Activated T-cell treated with anti-CD3 and anti-CD28 coated beads for 4 hours (primary cell): ENCODE results near the gene ELAVL1.
A peak's percentile ranks its signal among the peaks of the same experiment; 100 is the strongest.
"Not testable (repeated sequence)": the region's sequence is repeated elsewhere in the genome, so short reads cannot be mapped to it uniquely, and the experiment has no call there.

Experiments
- DNase-seq: peaks from one replicate; pipeline ENCODE4 v3.0.0-alpha.2; 2020

Gene ELAVL1

DNA sequence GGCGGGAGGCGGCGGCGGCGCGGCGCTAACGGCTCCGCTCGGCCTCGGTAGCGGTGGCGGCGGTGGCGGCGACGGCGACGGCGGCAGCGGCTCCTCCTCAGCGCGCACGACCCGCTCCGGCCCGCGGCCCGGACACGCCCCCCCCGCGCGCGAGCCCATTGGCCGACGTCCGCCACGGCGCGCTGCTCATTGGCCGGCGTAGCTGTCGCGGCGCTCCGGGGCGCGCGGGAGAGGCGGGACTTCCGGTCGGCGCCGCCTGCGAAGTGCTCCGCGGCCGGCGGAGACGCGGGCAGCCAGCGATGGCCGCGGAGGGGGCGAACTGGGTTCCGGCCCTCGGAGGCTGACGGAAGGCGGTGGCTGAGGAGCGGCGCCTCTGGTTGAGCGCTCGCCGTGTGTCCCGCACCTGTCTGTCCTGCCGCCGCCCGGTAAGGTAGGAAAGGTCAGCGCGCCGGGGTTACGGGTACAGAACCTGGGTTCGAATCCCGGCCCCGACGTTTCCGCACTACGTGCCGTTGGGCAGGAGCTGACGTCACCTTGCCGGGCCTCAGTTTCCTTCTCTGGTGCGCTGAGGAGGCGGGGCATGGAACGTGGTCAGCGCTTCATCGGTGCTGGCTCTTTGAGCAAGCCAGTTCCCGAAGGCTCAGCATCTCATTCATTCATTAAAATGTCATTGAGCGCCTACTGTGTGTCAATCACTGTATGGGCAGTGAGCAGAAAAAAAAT is at the start of gene ELAVL1:
Gene ELAVL1, minus strand, starts transcription at position 108 of the 723 bp plus-strand sequence. CDS start 13,826 bp downstream, outside the sequence.
- peak; percentile 78 for DNase-seq

DNA sequence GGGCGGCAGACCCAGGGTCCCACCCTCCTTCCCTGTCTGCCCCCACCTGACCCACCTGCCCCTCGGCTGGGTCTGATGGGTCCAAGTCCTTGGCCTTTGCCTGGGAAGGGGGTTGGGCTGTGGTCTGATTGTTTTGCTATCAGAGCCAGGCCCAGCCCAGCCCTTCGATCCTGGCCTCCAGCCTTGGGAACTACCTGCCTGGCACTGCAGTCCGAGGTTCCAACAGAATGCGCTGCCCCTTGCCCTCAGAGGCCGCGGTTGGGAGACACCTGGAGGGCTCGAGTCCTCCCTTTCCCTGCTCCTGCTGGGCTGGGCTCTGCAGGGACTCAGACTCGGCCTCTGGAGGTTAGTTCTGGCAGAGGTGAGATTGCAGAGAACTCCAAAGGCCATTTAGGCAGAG is 48.7 kb upstream of the ELAVL1 start:
- DNase-seq, result no peak

DNA sequence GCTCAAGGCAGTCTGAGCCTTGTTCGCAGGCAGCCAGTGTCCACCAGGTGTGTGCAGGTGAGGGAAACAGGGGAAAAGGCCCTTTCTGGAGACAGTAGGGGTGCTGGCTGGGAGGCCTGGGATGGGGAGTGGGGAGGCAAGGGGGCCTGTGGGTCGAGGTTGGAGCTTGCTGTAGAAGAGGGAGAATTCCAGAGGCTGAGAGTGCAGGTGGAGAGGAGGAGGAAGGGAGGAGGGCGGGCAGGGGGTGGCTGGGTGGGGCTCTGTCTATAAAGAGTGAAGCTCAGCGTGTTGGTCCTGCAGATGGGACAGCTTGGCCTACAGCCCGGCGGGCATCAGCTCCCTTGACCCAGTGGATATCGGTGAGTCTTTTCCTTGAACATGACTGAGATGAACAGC is 47.0 kb upstream of the ELAVL1 start, which contains the start of gene CCL25:
Gene CCL25, plus strand, starts transcription at position 297 of the 396 bp plus-strand sequence. CDS start 290 bp downstream, outside the sequence.
- no peak for DNase-seq

DNA sequence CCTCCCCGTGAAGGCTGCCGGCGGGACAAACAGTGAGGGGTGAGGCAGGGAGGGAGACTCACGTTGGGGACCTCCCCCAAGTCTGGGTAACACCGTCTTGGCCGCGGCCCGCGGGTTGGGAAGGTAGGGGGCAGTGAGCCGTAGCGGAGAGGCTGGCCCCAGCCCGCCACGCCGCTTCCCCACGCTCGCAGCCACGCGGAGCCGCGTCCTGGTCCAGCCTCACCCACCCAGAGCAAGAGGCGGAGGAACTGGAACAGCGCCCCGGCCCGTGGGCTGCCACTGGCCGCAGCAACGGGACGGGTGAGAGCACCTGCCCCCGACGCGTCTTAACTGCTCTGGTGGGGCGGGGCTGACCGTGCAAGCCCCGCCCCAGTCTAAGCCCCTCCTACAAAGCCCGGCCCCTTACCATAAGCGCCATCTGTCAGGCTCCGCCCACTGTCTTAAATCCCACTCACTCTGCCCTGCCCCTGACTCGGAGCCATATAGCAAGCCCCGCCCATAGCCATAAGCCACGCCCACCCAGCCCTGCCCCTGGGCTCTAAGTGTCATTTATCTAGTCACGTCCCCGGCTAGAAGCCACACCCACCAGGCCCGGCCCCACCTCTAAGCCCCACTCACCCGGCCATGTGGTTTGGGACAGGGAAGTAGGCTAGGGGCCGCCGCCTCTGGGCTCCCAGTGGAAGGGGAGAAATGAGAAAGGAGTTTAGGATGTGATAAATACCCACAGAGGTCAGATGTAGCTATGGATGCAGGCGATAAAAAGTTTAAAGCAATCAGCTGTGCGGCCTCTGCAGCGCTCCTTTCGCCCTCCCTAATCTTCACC is 45.0 kb upstream of the ELAVL1 start:
- DNase-seq, result peak; percentile 80

DNA sequence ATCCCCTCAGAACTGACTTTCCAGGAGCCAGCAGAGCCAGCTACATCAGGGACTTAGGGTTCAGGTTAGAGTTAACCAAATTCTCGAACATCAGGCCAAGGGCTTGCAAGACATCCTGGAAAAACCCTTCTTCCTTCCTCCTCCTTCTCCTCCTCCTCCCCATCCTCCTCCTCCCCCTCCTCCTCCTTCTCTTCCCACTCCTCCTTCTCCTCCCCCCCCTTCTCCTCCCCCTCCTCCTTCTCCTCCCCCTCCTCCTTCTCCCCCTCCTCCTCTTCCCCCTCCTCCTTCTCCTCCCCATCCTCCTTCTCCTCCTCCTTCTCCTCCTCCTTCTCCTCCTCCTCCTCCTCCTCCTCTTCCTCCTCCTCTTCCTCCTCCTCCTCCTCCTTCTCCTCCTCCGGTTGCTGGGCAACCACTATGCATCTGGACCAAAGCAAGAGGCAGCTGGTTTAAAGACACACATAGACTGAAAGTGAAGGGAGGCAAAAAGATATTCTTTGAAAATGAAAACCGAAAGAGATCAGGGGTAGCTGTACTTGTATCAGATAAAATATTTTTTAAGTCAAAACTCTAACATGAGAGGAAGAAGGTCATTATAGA is 41.2 kb upstream of the ELAVL1 start:
- no peak for DNase-seq

DNA sequence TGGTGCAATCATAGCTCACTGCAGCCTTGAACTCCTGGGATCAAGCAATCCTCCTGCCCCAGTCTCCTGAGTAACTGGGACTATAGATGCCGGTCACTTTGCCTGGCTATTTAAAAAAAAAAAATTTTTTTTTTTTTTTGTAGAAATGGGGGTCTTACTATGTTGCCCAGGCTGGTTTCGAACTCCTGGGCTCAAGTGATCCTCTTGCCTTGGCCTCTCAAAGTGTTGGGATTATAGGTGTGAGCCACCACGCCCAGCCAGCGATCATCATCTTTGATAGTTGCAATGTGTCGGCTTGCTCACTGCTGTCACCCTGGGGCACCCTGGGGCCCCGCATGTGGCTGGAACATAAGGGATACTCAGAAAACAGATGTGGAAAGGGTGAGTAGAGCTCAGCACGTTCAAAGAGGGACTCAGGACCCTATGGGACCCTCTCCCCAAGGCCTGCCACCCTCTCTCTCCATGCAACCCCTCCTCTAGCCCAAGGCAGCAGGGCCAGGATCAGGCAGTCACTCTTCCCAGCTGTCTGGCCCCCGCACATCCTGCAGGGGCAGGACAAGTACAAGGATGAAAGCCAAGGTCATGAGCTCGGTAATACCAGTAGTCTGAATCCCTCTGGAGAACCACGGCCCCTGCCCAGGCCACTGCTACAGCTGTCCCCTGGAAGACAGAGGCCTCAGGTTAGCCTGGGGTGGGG is 40.6 kb upstream of the ELAVL1 start:
- no peak for DNase-seq

DNA sequence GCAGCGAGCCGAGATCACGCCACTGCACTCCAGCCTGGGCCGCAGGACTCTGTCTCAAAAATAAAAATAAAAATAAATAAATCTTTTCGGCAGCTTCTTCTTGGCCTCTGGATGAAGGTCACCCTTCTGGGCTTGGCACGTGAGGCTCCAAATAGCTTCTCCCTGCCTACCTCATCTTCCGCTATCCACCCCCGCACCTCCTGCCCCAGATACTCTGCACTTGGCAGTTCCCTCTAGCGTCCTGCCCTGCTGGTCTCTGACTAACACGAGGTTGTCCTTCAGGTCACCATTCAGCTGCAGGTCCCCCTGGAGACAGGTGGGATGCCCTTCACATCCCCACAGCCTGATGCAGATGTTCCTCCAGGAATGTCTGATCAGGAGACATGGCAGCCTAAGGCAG is 38.6 kb upstream of the ELAVL1 start:
- DNase-seq, result no peak

- DNase-seq, result no peak
Observed at GRCh38 chr19:8042900-8043299, 37.5 kb upstream of the ELAVL1 start.

DNA sequence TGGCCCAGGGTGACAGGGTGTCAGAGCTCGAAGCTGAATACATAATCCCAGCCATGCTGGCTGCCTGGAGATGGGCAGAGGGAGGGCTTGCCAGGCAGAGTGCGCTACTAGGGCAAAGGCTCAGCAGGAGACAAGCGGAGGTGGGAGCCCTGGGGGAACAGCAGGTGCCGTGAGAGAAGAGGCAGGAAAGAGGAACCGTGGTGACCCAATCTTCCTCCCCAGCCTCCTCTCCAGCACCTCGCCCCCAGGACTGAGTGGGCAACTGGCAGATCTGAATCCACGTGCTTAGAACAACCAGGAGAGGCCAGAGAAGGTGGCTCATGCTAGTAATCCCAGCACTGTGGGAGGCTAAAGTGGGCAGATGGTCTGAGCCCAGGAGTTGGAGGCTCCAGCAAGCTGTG is 36.1 kb upstream of the ELAVL1 start:
- DNase-seq, result no peak

DNA sequence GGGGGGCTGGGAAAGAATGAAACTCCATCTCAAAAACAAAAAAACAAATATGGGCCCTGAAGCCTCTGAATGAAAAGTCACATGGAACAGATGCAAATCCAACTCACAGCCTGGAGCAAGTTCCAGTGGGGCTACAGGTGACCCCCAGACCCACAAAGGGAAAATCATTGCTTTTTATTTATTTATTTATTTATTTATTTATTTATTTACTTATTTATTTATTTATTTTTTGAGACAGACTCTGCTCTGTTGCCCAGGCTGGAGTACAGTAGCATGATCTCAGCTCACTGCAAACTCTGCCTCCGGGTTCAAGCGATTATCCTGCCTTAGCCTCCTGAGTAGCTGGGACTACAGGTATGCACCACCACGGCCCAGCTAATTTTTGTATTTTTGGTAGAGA is 33.8 kb upstream of the ELAVL1 start:
- no peak for DNase-seq

DNA sequence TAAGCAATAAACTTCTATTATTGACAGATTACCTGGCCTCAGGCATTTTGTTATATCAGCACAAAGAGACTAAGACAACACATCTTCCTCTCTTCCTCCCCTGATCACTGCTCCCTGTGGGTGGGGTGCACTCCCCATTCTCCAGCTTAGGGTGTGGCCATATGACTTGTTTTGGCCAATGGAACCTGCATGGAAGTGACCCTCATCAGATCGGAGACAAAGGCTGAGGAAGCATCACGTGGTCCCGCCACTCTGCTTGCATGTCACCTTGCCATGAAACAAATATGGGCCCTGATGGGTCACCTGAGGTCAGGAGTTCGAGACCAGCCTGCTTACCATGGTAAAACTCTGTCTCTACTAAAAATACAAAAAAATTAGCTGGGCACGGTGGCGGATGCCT is 33.4 kb upstream of the ELAVL1 start:
- DNase-seq, result no peak

GRCh38 chr19:8036434-8037099 is 31.1 kb upstream of the ELAVL1 start:
- DNase-seq, result no peak

DNA sequence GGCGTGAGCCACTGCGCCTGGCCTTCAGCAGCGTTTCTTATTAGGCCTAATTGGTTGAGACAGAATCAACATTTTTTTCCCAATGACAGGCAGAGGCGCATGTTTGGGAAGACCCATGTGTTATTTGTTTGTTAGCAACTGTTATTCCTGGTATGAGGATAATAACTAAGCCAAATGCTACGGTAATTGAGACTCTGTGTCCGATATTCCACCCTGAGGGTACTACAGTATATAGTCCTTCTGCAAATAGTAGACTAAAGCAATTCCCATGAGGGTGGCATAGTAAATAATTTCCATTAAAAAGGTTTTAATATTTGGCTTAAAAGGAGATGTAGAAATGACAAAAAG is 28.7 kb upstream of the ELAVL1 start:
- DNase-seq, result no peak

DNA sequence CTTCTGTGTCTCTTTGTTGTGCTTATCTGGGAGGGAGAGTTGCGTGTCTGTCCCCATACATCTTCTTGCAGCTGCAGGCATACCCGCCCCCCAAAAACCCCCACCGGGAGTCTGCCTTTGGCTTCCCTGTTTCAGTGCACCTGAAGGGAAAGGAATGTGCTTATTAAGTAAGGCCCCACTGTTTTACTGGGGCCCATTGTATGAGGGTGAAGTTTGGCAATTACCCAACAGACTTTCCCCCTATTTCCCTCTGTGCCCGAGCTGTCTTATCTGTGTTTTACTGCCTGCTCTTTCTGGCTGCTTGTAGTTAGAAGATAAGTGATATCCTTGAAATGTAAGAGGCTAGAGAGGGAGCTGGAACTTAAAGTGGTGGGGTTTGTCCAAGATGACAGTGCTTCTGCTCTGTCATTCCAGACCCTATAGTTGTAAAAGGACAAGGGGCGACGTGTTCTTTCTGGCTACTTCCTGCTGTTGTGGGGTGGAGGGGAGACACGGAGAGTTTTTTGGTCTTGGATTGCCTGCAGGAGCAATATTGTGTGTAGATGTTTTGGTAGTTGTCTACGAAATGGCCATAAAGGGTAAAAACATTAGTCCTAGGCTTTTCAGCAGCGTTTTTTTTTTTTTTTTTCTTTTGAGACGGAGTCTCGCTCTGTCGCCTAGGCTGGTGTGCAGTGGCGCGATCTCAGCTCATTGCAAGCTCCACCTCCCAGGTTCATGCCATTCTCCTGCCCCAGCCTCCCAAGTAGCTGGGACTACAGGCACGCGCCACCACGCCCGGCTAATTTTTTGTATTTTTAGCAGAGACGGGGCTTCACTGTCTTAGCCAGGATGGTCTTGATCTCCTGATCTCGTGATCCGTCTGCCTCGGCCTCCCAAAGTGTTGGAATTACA is 28.1 kb upstream of the ELAVL1 start:
- not testable (repeated sequence) for DNase-seq

DNA sequence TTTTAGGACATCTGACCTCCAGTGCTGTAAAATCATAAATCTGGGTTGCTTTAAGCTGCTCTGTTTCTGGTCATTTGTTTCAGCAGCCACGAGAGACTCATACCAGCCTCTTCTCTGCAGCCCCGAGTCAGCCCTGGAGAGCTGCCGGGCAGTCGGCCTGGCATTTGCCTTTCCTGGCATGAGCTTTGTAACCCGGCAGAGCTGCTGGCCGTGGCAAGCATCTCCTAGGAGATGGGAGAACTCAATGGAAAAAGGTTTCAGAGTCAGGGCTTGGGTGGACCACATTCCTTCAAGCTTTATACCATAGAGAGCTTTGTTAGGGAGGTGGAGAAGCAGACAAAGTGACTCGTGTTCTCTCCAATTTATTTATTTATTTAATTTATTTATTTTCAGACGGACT is 25.5 kb upstream of the ELAVL1 start:
- DNase-seq, result no peak

- DNase-seq, result no peak
Observed at GRCh38 chr19:8028951-8029491, 23.6 kb upstream of the ELAVL1 start.

GRCh38 chr19:8025316-8025715 is 19.9 kb upstream of the ELAVL1 start:
- DNase-seq, result no peak

DNA sequence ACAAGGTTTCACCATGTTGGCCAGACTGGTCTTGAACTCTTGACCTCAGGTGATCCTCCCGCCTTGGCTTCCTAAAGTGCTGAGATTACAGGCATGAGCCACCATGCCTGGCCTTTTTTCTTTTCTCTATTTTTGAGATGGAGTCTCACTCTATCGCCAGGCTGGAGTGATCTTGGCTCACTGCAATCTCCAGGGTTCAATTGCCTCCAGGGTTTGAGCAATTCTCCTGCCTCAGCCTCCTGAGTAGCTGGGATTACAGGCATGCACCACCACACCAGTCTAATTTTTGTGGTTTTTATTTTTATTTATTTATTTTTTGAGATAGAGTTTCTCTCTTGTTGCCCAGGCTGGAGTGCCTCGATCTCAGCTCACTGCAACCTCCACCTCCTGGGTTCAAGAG is 18.8 kb upstream of the ELAVL1 start:
- DNase-seq, result not testable (repeated sequence)

- DNase-seq, result no peak
Observed at GRCh38 chr19:8023371-8023770, 17.9 kb upstream of the ELAVL1 start.

DNA sequence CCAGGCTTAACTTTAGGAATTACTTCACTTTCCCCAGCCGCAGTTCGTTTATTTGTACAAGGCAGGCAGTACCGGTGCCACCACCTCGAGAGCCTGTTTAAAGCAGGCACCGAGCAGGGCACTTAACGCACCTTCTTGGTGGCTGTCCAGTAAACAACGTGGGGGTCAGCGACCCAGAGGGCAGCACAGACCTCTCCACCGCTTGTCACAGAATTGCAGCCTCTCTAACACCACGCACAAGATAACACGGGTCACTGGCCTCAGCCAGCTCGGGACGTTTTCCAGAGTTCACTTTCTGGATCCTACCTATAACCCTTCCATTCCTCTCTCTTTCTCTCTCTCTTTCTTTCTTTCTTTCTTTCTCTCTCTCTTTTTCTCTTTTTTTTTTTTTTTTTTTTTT is 16.8 kb upstream of the ELAVL1 start:
- no peak for DNase-seq

GRCh38 chr19:8021374-8021773 is 15.9 kb upstream of the ELAVL1 start:
- DNase-seq, result no peak
